ENCODE measurements around the gene MPHOSPH10.
A peak's percentile ranks its signal among the peaks of the same experiment; 100 is the strongest.

The MPHOSPH10 gene

DNA sequence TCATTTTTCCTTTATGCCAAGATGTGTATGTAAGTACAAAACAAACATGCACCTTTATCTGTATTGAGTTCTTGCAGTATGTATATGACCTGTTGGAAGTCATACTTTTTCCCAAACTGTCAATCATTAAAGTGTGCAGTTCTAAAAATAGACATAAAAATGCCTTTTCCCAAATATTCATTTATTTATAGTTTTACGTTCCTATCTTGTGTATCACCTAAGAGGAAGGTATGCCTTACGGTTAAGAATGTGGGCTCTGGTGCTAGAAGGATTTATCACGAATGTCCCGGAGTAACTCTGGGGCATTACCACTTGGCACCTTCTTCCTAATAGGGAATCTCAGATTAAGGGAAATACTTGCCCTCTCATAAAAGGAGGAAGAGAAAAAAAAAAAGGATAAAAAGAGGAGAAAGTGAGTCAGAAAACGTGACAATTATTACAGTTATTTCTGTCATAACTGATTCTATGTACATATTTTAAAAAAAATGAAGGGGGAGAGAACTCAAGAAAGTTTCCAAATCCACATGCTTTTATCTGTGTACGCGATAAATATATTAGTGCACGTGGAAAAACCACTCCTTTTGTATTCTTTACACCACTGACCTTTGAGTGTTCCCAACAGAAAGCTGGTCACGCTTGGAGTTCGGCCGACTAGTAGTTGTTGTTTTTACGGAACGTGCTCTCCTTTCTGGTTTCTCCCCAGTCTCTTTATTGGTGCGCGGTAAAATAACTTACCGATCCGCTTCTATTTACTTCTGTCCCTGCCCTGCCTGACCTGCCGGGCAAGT lies 1.1 kb upstream of the MPHOSPH10 start:
- no peak; the same call in 1 of the 3 replicates for ATAC-seq
- TF ChIP-seq, protein P1, sequence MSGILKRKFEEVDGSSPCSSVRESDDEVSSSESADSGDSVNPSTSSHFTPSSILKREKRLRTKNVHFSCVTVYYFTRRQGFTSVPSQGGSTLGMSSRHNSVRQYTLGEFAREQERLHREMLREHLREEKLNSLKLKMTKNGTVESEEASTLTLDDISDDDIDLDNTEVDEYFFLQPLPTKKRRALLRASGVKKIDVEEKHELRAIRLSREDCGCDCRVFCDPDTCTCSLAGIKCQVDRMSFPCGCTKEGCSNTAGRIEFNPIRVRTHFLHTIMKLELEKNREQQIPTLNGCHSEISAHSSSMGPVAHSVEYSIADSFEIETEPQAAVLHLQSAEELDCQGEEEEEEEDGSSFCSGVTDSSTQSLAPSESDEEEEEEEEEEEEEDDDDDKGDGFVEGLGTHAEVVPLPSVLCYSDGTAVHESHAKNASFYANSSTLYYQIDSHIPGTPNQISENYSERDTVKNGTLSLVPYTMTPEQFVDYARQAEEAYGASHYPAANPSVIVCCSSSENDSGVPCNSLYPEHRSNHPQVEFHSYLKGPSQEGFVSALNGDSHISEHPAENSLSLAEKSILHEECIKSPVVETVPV (CRISPR knock-in tag; IDR thresholded peaks at IDR 0.05) = no peak
- TF ChIP-seq GLIS3 (CRISPR knock-in tag; IDR thresholded peaks at IDR 0.05) (no peak), ESRRG (CRISPR knock-in tag; IDR thresholded peaks at IDR 0.05) (no peak), ZNF8 (CRISPR knock-in tag; IDR thresholded peaks at IDR 0.05) (no peak), ISL1 (CRISPR knock-in tag; IDR thresholded peaks at IDR 0.05) (no peak), TCF4 (CRISPR knock-in tag; IDR thresholded peaks at IDR 0.05; ENCODE audit: borderline replicate concordance) (no peak), ARNTL (CRISPR knock-in tag; IDR thresholded peaks at IDR 0.05; ENCODE audit: borderline replicate concordance, low read depth) (no peak), SNAI2 (CRISPR knock-in tag; IDR thresholded peaks at IDR 0.05) (no peak), TOX (CRISPR knock-in tag; IDR thresholded peaks at IDR 0.05; ENCODE audit: borderline replicate concordance) (no peak), ZC3H10 (CRISPR knock-in tag; IDR thresholded peaks at IDR 0.05) (no peak), RARB (CRISPR knock-in tag; IDR thresholded peaks at IDR 0.05) (no peak), OSR1 (CRISPR knock-in tag; IDR thresholded peaks at IDR 0.05) (no peak), ZFP3 (CRISPR knock-in tag; IDR thresholded peaks at IDR 0.05) (no peak)
- TF ChIP-seq, protein P2, sequence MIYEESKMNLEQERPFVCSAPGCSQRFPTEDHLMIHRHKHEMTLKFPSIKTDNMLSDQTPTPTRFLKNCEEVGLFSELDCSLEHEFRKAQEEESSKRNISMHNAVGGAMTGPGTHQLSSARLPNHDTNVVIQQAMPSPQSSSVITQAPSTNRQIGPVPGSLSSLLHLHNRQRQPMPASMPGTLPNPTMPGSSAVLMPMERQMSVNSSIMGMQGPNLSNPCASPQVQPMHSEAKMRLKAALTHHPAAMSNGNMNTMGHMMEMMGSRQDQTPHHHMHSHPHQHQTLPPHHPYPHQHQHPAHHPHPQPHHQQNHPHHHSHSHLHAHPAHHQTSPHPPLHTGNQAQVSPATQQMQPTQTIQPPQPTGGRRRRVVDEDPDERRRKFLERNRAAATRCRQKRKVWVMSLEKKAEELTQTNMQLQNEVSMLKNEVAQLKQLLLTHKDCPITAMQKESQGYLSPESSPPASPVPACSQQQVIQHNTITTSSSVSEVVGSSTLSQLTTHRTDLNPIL (CRISPR knock-in tag; IDR thresholded peaks at IDR 0.05; ENCODE audit: low read depth) = no peak
- TF ChIP-seq, protein P3, sequence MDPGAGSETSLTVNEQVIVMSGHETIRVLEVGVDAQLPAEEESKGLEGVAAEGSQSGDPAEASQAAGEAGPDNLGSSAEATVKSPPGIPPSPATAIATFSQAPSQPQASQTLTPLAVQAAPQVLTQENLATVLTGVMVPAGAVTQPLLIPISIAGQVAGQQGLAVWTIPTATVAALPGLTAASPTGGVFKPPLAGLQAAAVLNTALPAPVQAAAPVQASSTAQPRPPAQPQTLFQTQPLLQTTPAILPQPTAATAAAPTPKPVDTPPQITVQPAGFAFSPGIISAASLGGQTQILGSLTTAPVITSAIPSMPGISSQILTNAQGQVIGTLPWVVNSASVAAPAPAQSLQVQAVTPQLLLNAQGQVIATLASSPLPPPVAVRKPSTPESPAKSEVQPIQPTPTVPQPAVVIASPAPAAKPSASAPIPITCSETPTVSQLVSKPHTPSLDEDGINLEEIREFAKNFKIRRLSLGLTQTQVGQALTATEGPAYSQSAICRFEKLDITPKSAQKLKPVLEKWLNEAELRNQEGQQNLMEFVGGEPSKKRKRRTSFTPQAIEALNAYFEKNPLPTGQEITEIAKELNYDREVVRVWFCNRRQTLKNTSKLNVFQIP (CRISPR knock-in tag; IDR thresholded peaks at IDR 0.05; ENCODE audit: borderline replicate concordance, low read depth) = no peak
- TF ChIP-seq, protein P4, sequence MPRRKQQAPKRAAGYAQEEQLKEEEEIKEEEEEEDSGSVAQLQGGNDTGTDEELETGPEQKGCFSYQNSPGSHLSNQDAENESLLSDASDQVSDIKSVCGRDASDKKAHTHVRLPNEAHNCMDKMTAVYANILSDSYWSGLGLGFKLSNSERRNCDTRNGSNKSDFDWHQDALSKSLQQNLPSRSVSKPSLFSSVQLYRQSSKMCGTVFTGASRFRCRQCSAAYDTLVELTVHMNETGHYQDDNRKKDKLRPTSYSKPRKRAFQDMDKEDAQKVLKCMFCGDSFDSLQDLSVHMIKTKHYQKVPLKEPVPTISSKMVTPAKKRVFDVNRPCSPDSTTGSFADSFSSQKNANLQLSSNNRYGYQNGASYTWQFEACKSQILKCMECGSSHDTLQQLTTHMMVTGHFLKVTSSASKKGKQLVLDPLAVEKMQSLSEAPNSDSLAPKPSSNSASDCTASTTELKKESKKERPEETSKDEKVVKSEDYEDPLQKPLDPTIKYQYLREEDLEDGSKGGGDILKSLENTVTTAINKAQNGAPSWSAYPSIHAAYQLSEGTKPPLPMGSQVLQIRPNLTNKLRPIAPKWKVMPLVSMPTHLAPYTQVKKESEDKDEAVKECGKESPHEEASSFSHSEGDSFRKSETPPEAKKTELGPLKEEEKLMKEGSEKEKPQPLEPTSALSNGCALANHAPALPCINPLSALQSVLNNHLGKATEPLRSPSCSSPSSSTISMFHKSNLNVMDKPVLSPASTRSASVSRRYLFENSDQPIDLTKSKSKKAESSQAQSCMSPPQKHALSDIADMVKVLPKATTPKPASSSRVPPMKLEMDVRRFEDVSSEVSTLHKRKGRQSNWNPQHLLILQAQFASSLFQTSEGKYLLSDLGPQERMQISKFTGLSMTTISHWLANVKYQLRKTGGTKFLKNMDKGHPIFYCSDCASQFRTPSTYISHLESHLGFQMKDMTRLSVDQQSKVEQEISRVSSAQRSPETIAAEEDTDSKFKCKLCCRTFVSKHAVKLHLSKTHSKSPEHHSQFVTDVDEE (CRISPR knock-in tag; IDR thresholded peaks at IDR 0.05) = no peak
- TF ChIP-seq, protein P5, sequence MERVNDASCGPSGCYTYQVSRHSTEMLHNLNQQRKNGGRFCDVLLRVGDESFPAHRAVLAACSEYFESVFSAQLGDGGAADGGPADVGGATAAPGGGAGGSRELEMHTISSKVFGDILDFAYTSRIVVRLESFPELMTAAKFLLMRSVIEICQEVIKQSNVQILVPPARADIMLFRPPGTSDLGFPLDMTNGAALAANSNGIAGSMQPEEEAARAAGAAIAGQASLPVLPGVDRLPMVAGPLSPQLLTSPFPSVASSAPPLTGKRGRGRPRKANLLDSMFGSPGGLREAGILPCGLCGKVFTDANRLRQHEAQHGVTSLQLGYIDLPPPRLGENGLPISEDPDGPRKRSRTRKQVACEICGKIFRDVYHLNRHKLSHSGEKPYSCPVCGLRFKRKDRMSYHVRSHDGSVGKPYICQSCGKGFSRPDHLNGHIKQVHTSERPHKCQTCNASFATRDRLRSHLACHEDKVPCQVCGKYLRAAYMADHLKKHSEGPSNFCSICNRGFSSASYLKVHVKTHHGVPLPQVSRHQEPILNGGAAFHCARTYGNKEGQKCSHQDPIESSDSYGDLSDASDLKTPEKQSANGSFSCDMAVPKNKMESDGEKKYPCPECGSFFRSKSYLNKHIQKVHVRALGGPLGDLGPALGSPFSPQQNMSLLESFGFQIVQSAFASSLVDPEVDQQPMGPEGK (CRISPR knock-in tag; IDR thresholded peaks at IDR 0.05; ENCODE audit: borderline replicate concordance) = no peak

DNA sequence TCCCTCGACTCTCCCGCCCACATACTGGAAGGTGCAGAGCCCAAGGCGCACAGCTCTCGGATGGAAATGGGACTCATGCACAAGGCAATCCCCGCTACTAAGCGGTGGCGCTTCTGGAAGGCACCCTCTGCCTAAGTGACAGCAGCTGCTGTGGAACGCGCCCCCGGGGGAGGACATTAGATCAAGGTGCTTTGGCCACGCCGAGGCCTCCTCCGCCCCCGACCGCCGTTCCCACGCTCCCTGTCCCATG lies 607 bp upstream of the MPHOSPH10 start:
- peak; percentile 77 for ATAC-seq
- 0 out of 2 replicates have a peak, but pooled peaks have one; percentile 23 for TF ChIP-seq GLIS3 (CRISPR knock-in tag; IDR thresholded peaks at IDR 0.05)
- no peak for TF ChIP-seq CSDC2 (CRISPR knock-in tag; IDR thresholded peaks at IDR 0.05)

DNA sequence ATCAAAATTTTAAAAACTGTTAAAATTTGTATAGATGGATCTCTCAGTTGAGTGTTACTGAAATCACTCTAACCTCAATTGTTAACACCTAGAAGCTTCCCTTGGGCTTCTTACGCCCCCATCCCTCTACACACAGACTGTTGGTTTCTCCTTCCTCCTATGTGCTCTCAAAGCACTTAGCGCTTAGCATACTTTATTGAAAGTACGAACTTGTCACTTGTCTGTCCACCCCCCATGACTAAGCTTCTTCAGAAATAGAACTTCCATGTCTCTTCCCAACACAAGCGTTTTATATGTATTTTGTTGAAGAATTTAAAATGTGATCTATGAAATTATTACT lies 441 bp downstream of the MPHOSPH10 start:
- ATAC-seq = peak; percentile 21
- TF ChIP-seq ZNF565 (CRISPR knock-in tag; conservative IDR thresholded peaks at IDR 0.05; ENCODE audit: low read depth) (no peak), ESRRG (CRISPR knock-in tag; IDR thresholded peaks at IDR 0.05) (no peak), ARNTL (CRISPR knock-in tag; IDR thresholded peaks at IDR 0.05; ENCODE audit: borderline replicate concordance, low read depth) (no peak), TCF4 (CRISPR knock-in tag; IDR thresholded peaks at IDR 0.05; ENCODE audit: borderline replicate concordance) (no peak), BACH2 (CRISPR knock-in tag; IDR thresholded peaks at IDR 0.05; ENCODE audit: borderline replicate concordance) (no peak), ZC3H10 (CRISPR knock-in tag; IDR thresholded peaks at IDR 0.05) (no peak), RARB (CRISPR knock-in tag; IDR thresholded peaks at IDR 0.05) (no peak), CSDC2 (CRISPR knock-in tag; IDR thresholded peaks at IDR 0.05) (no peak), SNAI2 (CRISPR knock-in tag; IDR thresholded peaks at IDR 0.05) (no peak), GLIS3 (CRISPR knock-in tag; IDR thresholded peaks at IDR 0.05) (no peak), ZNF8 (CRISPR knock-in tag; IDR thresholded peaks at IDR 0.05) (no peak), ZFP3 (CRISPR knock-in tag; IDR thresholded peaks at IDR 0.05) (no peak)
- TF ChIP-seq, protein P3 (CRISPR knock-in tag; IDR thresholded peaks at IDR 0.05; ENCODE audit: borderline replicate concordance, low read depth) = no peak
- TF ChIP-seq, protein P5 (CRISPR knock-in tag; IDR thresholded peaks at IDR 0.05; ENCODE audit: borderline replicate concordance) = no peak
- TF ChIP-seq, protein P1 (CRISPR knock-in tag; IDR thresholded peaks at IDR 0.05) = no peak
